Thymus (tissue), 11 donors: ENCODE measurements around the gene PRM3. TPM values are rescaled to one million over a fixed set of nuclear protein-coding genes. Genes with fewer than 3 reads are reported as not detected.

ENCODE experiments used
- DNase-seq, 9 donors: peaks; one replicate each; pipeline ENCODE4 v3.0.0-alpha.2; 2013; ENCODE audit warnings: low spot score in 9 of 9, low read depth in 6 of 9, missing footprints in 1 of 9
- H3K27ac ChIP-seq, 2 donors: one replicate each; pipeline ENCODE4 v1.5.1; 2013; ENCODE audit warnings: control low read depth in 1 of 2, low read depth in 1 of 2, low read length in 1 of 2, mild to moderate bottlenecking in 1 of 2, moderate library complexity in 1 of 2
- H3K27me3 ChIP-seq, 2 donors: one replicate each; pipeline ENCODE4 v1.5.1; 2013; ENCODE audit warnings: low read length in 1 of 2; ENCODE audit not compliant: control insufficient read depth in 2 of 2, insufficient read depth in 1 of 2
- H3K36me3 ChIP-seq, 2 donors: one replicate each; pipeline ENCODE4 v1.5.1; 2013; ENCODE audit warnings: low read length in 1 of 2, mild to moderate bottlenecking in 1 of 2, moderate library complexity in 1 of 2; ENCODE audit not compliant: control insufficient read depth in 2 of 2, insufficient read depth in 2 of 2
- H3K4me1 ChIP-seq, 2 donors: one replicate each; pipeline ENCODE4 v1.5.1; 2013; ENCODE audit warnings: low read length in 2 of 2; ENCODE audit not compliant: control insufficient read depth in 2 of 2, insufficient read depth in 2 of 2
- H3K4me3 ChIP-seq, 2 donors: one replicate each; pipeline ENCODE4 v1.5.1; 2013; ENCODE audit warnings: low read length in 2 of 2, control low read depth in 1 of 2, mild to moderate bottlenecking in 1 of 2
- H3K9me3 ChIP-seq, 2 donors: one replicate each; pipeline ENCODE4 v1.5.1; 2013; ENCODE audit warnings: low read length in 1 of 2, mild to moderate bottlenecking in 1 of 2; ENCODE audit not compliant: control insufficient read depth in 2 of 2, insufficient read depth in 1 of 2
- WGBS: extraction: QIAGEN DNeasy Blood & Tissue Kit; methylation state at CpG from one replicate; pipeline ENCODE4 v1.1.7; 2013; 5-methylcytosine and 5-hydroxymethylcytosine counted together
- polyA plus RNA-seq: library from polyadenylated mRNA; stranded (reverse); fragments of 200-250 nt; gene quantifications from one replicate; pipeline ENCODE4 v1.2.3, GENCODE V29; 2013
- total RNA-seq: library from RNA; stranded (reverse); fragments of 120-200 nt; gene quantifications from one replicate; pipeline ENCODE4 v1.2.4, GENCODE V29; 2013
- donor health status: healthy.

The PRM3 gene
- total and polyA plus RNA-seq, 2 donors = not detected

DNA sequence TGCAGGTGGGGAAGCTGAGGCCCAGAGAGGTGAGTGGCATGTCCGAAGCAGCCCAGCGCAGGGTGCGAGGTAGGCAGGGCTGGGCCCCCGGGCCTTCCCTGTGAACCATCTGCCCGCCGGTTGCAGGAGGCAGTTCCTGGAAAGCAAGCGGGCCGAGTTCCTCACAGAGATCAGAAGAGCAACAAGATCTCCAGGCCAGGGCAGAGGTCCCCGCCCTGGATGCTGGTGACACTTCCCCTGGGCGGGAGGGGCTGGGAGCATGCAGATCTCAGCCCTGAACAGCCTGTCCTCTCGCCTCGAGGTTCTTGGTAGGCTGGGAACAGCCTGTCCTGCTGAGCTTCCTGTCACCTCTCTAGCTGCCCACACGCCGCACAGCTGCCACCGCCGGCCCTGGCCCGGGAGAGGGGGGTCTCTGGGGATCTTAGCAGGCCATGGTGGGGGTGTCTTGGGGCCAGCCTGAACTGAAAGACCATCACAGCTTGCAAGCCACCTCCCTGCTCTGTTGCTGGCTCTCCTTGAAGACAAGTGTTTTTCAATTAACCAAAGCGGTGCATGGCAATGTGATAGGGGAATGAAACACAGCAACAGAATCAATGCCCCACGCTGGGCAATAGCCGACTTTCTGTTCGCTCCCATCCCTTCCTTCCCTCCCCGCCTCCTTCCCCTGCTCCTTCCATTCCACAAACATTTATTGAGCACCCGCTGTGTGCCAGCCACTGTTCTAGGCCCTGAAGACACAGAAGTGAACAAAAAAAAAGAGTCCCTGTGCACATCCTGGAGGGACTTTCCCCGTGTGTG is 49.1 kb downstream of the PRM3 start:
- DNase-seq = peak in 4 of 9 donors; percentile 57 to 73 (median 60)
- Histone ChIP-seq H3K36me3 (no peaks in the 10 kb centered on the region), H3K4me1 (peaks cover 21 to 55% of the 10 kb centered on the region in 2 donors), H3K27me3 (no peaks in the 10 kb centered on the region), H3K4me3 (peak overlapping the region in 1 of 2 donors; percentile 10), H3K9me3 (peaks cover 0 to 4% of the 10 kb centered on the region in 2 donors), H3K27ac (peak overlapping the region; percentile 95 to 97)
- WGBS = 31% methylated on average over 24 of the region's 24 CpGs

Other genes starting within 250 kb of the PRM3 start
- 8.3 TPM for gene SOCS1, start 17.4 kb downstream of the PRM3 start, total RNA-seq
- 109 TPM for gene SOCS1, start 17.4 kb downstream of the PRM3 start, polyA plus RNA-seq
- not detected for gene TNP2, start 4.3 kb downstream of the PRM3 start, total RNA-seq
- not detected for gene TNP2, start 4.3 kb downstream of the PRM3 start, polyA plus RNA-seq
- gene PRM2, start 2.9 kb upstream of the PRM3 start, total RNA-seq = 0.28 TPM
- gene PRM2, start 2.9 kb upstream of the PRM3 start, polyA plus RNA-seq = 5.2 TPM
- gene PRM1, start 7.7 kb upstream of the PRM3 start, total RNA-seq = not detected
- gene PRM1, start 7.7 kb upstream of the PRM3 start, polyA plus RNA-seq = 0.34 TPM
- 29.2 TPM for gene RMI2, start 71.8 kb upstream of the PRM3 start, total RNA-seq
- 15.6 TPM for gene RMI2, start 71.8 kb upstream of the PRM3 start, polyA plus RNA-seq